Panc1 (cell line): ENCODE data around the gene TLR3. TPM values are rescaled to one million over a fixed set of nuclear protein-coding genes. Genes with fewer than 3 reads are reported as not detected.

Experiments used
- ATAC-seq: fragments of 200-7000 bp; cut with Tn5 transposase; 2 replicates; pipeline ENCODE4 v1.9.1; 2020; ENCODE audit warnings: mild to moderate bottlenecking, moderate library complexity
- BruUV-seq: library from RNA; stranded (reverse); fragments of 400-500 nt; replicated peaks from 2 replicates; lab custom pipeline; 2021; lab: Mats Ljungman, UMichigan
- CTCF ChIA-PET: fragments of 300-600 bp; sonication (Branson Sonifier 250); formaldehyde crosslinking; loops from one replicate; lab custom pipeline; 2022; ENCODE audit warnings: antibody characterized with exemption; lab: Charles Lee
- POLR2A ChIA-PET: fragments of 300-600 bp; sonication (Branson Sonifier 250); formaldehyde crosslinking; loops from one replicate; lab custom pipeline; 2022; ENCODE audit warnings: antibody characterized with exemption; lab: Charles Lee
- DNase-seq: peaks from one replicate; pipeline ENCODE4 v3.0.0-alpha.2; 2010; ENCODE audit warnings: low read depth, low spot score
- H3K27ac ChIP-seq: 2 replicates; pipeline ENCODE4 v1.5.1; 2011; ENCODE audit warnings: mild to moderate bottlenecking, low read length, inconsistent platforms
- H3K27me3 ChIP-seq: fragments of 200-500 bp; sonication (Bioruptor generic); 2 replicates; pipeline ENCODE4 v1.6.0; 2014; ENCODE audit warnings: low read length, inconsistent platforms; ENCODE audit not compliant: control insufficient read depth, insufficient read depth
- H3K36me3 ChIP-seq: fragments of 200-500 bp; sonication (Bioruptor generic); 2 replicates; pipeline ENCODE4 v1.5.1; 2014; ENCODE audit warnings: inconsistent platforms, mild to moderate bottlenecking, low read length, moderate library complexity; ENCODE audit not compliant: control insufficient read depth, insufficient read depth
- H3K4me1 ChIP-seq: 2 replicates; pipeline ENCODE4 v1.5.1; 2011; ENCODE audit warnings: inconsistent platforms, mild to moderate bottlenecking, low read length, moderate library complexity; ENCODE audit not compliant: control insufficient read depth, insufficient read depth
- H3K4me3 ChIP-seq, 2 experiments: 2 replicates each; pipeline ENCODE4 v1.5.1; 2011 to 2012; ENCODE audit warnings: low read depth in 2 of 2, low read length in 2 of 2, mild to moderate bottlenecking in 2 of 2, inconsistent platforms in 1 of 2, moderate library complexity in 1 of 2
- H3K9me3 ChIP-seq: fragments of 200-500 bp; sonication (Bioruptor generic); 2 replicates; pipeline ENCODE4 v1.5.1; 2014; ENCODE audit warnings: low read depth, mild to moderate bottlenecking, inconsistent platforms, low read length, moderate library complexity; ENCODE audit not compliant: control insufficient read depth, insufficient read depth
- POLR2AphosphoS5 ChIP-seq: IDR thresholded peaks from 2 replicates; pipeline ENCODE4 v1.6.1; 2012; ENCODE audit warnings: mild to moderate bottlenecking, low read depth, low read length, moderate library complexity
- SIN3A ChIP-seq: IDR thresholded peaks from 2 replicates; pipeline ENCODE4 v1.6.1; 2012; ENCODE audit warnings: low read depth, mild to moderate bottlenecking, low read length, moderate library complexity, borderline replicate concordance; ENCODE audit not compliant: insufficient read depth
- TCF7L2 ChIP-seq: IDR thresholded peaks from 2 replicates; pipeline ENCODE4 v1.6.1; 2011; ENCODE audit warnings: mild to moderate bottlenecking, low read depth, low read length, inconsistent platforms
- in situ Hi-C: cut with HindIII; loops from 2 replicates; pipeline ENCODE4 v1.10.0; 2016; ENCODE audit warnings: low sequenced_read_pairs, low pct_unique_long_range_greater_than_20kb
- intact Hi-C: fragments of 100-400 bp; cut with micrococcal nuclease; formaldehyde crosslinking; loops from one replicate; pipeline ENCODE4 v1.10.0; 2022; ENCODE audit not compliant: unreplicated experiment
- total RNA-seq: library from RNA; stranded (reverse); gene quantifications from one replicate; pipeline ENCODE4 v1.2.1, GENCODE V29; 2021; ENCODE audit not compliant: unreplicated experiment
- TF ChIP-seq, protein P1 (sequence below), 2 experiments: IDR thresholded peaks; 2 replicates each; pipeline ENCODE4 v1.6.1; 2011 to 2012; ENCODE audit warnings: low read depth in 2 of 2, control low read depth in 1 of 2, low read length in 1 of 2, mild to moderate bottlenecking in 1 of 2, moderate library complexity in 1 of 2; ENCODE audit not compliant: insufficient read depth in 1 of 2
- TF ChIP-seq, protein P2 (sequence below): fragments of 450-650 bp; IDR thresholded peaks from 2 replicates; pipeline ENCODE4 v1.5.1; 2017; ENCODE audit warnings: mild to moderate bottlenecking

Gene TLR3
- total RNA-seq, 1 experiment from 2014 or later = 0.41 TPM

DNA sequence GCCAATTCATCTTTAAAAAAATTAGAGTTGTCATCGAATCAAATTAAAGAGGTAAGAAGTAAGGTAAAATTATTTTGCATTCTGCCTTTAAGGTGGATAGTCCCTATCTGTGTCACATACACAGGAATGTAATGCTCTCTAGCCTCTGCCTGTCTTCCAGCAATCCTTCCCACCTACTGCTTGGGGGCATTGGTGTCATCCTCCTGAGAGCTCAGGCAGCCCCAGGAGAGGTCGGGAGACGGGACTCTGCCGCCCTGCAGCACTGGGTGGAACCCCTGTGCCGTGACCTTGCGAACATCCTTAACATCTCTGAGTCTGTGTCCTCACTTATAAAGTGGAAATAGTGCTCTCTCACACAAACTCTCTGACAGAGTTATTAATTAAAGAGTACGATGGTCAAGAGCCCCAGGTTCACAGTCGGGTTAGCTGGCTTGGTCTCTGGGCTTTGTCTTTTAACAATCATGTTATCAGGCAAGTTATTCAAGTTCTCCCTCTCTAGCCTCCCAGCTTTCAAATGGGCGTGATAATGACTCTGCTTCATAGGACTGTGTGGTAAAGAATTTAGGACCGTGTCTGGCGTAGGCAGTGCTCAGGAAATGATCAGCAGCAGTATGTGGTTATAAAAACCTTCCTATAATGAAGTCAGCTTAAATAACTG, 10.2 kb downstream of the TLR3 start:
- Histone ChIP-seq H3K9me3 (no peaks in the 10 kb centered on the region), H3K4me3 (no peak overlapping the region), H3K27ac (no peak overlapping the region), H3K36me3 (no peaks in the 10 kb centered on the region), H3K27me3 (peaks cover 2% of the 10 kb centered on the region), H3K4me1 (no peaks in the 10 kb centered on the region)
- POLR2A ChIA-PET = no interaction called here
- no TSS peak for BruUV-seq
- DNase-seq (no peak), ATAC-seq (no peak)
- intact Hi-C loops (no loop called here), in situ Hi-C loops (no loop called here)
- CTCF ChIA-PET = no interaction called here
- TF ChIP-seq SIN3A = no peak
- no peak for TF ChIP-seq TCF7L2
- TF ChIP-seq, protein P1, sequence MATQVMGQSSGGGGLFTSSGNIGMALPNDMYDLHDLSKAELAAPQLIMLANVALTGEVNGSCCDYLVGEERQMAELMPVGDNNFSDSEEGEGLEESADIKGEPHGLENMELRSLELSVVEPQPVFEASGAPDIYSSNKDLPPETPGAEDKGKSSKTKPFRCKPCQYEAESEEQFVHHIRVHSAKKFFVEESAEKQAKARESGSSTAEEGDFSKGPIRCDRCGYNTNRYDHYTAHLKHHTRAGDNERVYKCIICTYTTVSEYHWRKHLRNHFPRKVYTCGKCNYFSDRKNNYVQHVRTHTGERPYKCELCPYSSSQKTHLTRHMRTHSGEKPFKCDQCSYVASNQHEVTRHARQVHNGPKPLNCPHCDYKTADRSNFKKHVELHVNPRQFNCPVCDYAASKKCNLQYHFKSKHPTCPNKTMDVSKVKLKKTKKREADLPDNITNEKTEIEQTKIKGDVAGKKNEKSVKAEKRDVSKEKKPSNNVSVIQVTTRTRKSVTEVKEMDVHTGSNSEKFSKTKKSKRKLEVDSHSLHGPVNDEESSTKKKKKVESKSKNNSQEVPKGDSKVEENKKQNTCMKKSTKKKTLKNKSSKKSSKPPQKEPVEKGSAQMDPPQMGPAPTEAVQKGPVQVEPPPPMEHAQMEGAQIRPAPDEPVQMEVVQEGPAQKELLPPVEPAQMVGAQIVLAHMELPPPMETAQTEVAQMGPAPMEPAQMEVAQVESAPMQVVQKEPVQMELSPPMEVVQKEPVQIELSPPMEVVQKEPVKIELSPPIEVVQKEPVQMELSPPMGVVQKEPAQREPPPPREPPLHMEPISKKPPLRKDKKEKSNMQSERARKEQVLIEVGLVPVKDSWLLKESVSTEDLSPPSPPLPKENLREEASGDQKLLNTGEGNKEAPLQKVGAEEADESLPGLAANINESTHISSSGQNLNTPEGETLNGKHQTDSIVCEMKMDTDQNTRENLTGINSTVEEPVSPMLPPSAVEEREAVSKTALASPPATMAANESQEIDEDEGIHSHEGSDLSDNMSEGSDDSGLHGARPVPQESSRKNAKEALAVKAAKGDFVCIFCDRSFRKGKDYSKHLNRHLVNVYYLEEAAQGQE (IDR thresholded peaks at IDR 0.05; ENCODE audit: insufficient read depth in 1 of 2, low read depth in 2 of 2, low read length in 1 of 2) = no peak
- TF ChIP-seq POLR2AphosphoS5 = no peak
- TF ChIP-seq, protein P2, sequence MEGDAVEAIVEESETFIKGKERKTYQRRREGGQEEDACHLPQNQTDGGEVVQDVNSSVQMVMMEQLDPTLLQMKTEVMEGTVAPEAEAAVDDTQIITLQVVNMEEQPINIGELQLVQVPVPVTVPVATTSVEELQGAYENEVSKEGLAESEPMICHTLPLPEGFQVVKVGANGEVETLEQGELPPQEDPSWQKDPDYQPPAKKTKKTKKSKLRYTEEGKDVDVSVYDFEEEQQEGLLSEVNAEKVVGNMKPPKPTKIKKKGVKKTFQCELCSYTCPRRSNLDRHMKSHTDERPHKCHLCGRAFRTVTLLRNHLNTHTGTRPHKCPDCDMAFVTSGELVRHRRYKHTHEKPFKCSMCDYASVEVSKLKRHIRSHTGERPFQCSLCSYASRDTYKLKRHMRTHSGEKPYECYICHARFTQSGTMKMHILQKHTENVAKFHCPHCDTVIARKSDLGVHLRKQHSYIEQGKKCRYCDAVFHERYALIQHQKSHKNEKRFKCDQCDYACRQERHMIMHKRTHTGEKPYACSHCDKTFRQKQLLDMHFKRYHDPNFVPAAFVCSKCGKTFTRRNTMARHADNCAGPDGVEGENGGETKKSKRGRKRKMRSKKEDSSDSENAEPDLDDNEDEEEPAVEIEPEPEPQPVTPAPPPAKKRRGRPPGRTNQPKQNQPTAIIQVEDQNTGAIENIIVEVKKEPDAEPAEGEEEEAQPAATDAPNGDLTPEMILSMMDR = no peak

DNA sequence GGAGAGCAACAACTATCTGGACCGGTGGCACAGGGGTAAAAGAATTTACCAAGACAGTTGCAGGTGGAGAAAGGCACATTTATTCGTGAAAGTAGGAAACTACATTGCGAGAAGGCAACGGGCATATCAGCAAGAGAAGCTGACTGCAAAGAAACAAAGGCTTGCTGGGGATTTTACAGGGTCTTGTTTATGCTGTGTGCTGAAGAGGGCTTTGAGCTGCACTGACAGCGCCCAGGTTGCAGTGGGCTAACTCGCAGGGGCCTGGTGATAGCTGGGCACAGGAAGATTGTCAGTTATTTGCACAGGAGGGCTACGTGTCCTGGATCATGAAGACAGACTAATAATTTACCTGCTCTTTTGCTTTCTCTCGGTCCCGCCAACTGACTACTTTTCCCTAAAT, 10.7 kb downstream of the TLR3 start:
- Histone ChIP-seq H3K36me3 (no peaks in the 10 kb centered on the region), H3K27ac (no peak overlapping the region), H3K27me3 (peaks cover 2% of the 10 kb centered on the region), H3K9me3 (no peaks in the 10 kb centered on the region), H3K4me3 (no peak overlapping the region), H3K4me1 (no peaks in the 10 kb centered on the region)
- ATAC-seq = no peak
- intact Hi-C loops (no loop called here), in situ Hi-C loops (no loop called here)
- TF ChIP-seq TCF7L2 (no peak), POLR2AphosphoS5 (no peak), SIN3A (no peak)
- TF ChIP-seq, protein P1 (IDR thresholded peaks at IDR 0.05; ENCODE audit: insufficient read depth in 1 of 2, low read depth in 2 of 2, low read length in 1 of 2) = no peak
- TF ChIP-seq, protein P2 = no peak
- POLR2A ChIA-PET = no interaction called here
- CTCF ChIA-PET = interaction anchor here (0.6 kb wide), 1 partner anchor 1832 kb away, joined by 3 read pairs; no protein-coding TSS in a partner anchor
- BruUV-seq = no TSS peak
- DNase-seq = no peak
